Fibroblast of skin of scalp (primary cell): Measurements from ENCODE around the gene STAT5B. TPM values are rescaled to one million over a fixed set of nuclear protein-coding genes. Genes with fewer than 3 reads are reported as not detected.
A peak's percentile ranks its signal among the peaks of the same experiment; 100 is the strongest.
"Not testable (repeated sequence)": the region's sequence is repeated elsewhere in the genome, so short reads cannot be mapped to it uniquely, and the experiment has no call there.

Experiments
- DNase-seq: peaks from one replicate; pipeline ENCODE4 v3.0.0-alpha.2; 2013
- polyA plus RNA-seq, 2 experiments: library from polyadenylated mRNA; unstranded; fragments of 120-200 nt; gene quantifications; one replicate each; pipeline ENCODE4 v1.2.1, GENCODE V29; 2013; ENCODE audit not compliant: insufficient read length in 2 of 2

Gene STAT5B
- polyA plus RNA-seq (2013, experiment 1 of 2; ENCODE audit: insufficient read length): 35.0 TPM
- polyA plus RNA-seq (2013, experiment 2 of 2; ENCODE audit: insufficient read length): 35.9 TPM

GRCh38 chr17:42276359-42276608 is at the start of gene STAT5B:
TSS of gene STAT5B (minus strand) at chr17:42276391. CDS start at chr17:42232127, 44,264 bp downstream.
- DNase-seq: peak; percentile 75

GRCh38 chr17:42325026-42325425 is 48.8 kb upstream of the STAT5B start:
- peak; percentile 62 for DNase-seq

- DNase-seq: no peak
Measured at GRCh38 chr17:42323268-42323773, 47.1 kb upstream of the STAT5B start.

GRCh38 chr17:42322382-42323267 is 46.4 kb upstream of the STAT5B start:
- DNase-seq: peak; percentile 92

- no peak for DNase-seq
Measured at GRCh38 chr17:42321555-42321954, 45.4 kb upstream of the STAT5B start.

- DNase-seq: not testable (repeated sequence)
Measured at GRCh38 chr17:42317967-42318366, 41.8 kb upstream of the STAT5B start.

- DNase-seq: no peak
Measured at GRCh38 chr17:42317266-42317845, 41.2 kb upstream of the STAT5B start.

GRCh38 chr17:42316755-42317154 is 40.6 kb upstream of the STAT5B start:
- no peak for DNase-seq

- DNase-seq: no peak
Measured at GRCh38 chr17:42315402-42316156, 39.4 kb upstream of the STAT5B start.

- no peak for DNase-seq
Measured at GRCh38 chr17:42313773-42314566, 37.8 kb upstream of the STAT5B start.

- DNase-seq: no peak
Measured at GRCh38 chr17:42313389-42313772, 37.2 kb upstream of the STAT5B start.

GRCh38 chr17:42312285-42313130 is 36.3 kb upstream of the STAT5B start:
- peak; percentile 82 for DNase-seq

GRCh38 chr17:42312035-42312284 is 35.8 kb upstream of the STAT5B start:
- DNase-seq: no peak

GRCh38 chr17:42311240-42312034 is 35.2 kb upstream of the STAT5B start:
- DNase-seq: peak; percentile 83

GRCh38 chr17:42310787-42311215 is 34.6 kb upstream of the STAT5B start:
- no peak for DNase-seq

GRCh38 chr17:42309986-42310786 is 34.0 kb upstream of the STAT5B start:
- DNase-seq: no peak

- no peak for DNase-seq
Measured at GRCh38 chr17:42309142-42309541, 33.0 kb upstream of the STAT5B start.

- DNase-seq: no peak
Measured at GRCh38 chr17:42308446-42308845, 32.3 kb upstream of the STAT5B start.

GRCh38 chr17:42307362-42307927 is 31.3 kb upstream of the STAT5B start:
- DNase-seq: no peak

GRCh38 chr17:42306385-42306667 is 30.1 kb upstream of the STAT5B start:
- DNase-seq: no peak
